ENCODE results near the gene PIK3C2G. TPM values are rescaled to one million over a fixed set of nuclear protein-coding genes. Genes with fewer than 3 reads are reported as not detected.

PIK3C2G gene
- total RNA-seq, 1 experiment from 2014 or later, result not detected

- Histone ChIP-seq H3K9me3 (ENCODE audit: low read length) (no peaks in the 10 kb centered on the region; the same call in none of the 2 replicates), H2AFZ (ENCODE audit: low read length) (no peak overlapping the region)
Observed at GRCh38 chr12:18355429-18355828, 94.1 kb downstream of the PIK3C2G start.

DNA sequence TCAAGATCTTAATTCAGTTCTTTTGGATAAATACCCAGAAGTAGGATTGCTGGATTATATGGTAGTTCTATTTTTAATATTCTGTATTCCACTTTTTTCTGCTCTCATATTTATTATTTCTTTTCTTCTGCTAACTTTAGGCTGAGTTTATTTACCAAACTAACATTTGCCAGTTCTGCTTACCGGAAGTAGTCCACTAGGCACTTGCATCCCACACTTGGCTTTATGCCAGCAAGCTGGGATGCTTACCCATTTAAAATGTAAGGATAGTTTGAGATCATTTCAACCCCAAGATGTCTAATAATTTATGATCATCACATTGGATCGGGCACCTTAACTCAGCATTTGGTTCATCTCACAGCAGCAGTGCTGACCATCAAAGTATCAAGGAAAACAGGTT is 96.8 kb downstream of the PIK3C2G start:
- H3K9ac ChIP-seq (ENCODE audit: low read length), result no peak overlapping the region
- H3K4me1 ChIP-seq (ENCODE audit: low read length), result no peaks in the 10 kb centered on the region
- no peaks in the 10 kb centered on the region for H3K27me3 ChIP-seq (ENCODE audit: low read length)
- no peak overlapping the region for H3K4me2 ChIP-seq (ENCODE audit: low read depth, low read length, poor library complexity, severe bottlenecking)
- no peak overlapping the region for H3K27ac ChIP-seq (ENCODE audit: low read length)
- no peak overlapping the region for H2AFZ ChIP-seq (ENCODE audit: low read length)
- no peak overlapping the region for H3K4me3 ChIP-seq (ENCODE audit: low read length)
- H3K79me2 ChIP-seq (ENCODE audit: low read length), result no peaks in the 10 kb centered on the region
- no peak for DNase-seq
- H3K9me3 ChIP-seq (ENCODE audit: low read length), result no peaks in the 10 kb centered on the region; the same call in 1 of the 2 replicates
- H3K9me2 ChIP-seq (replicated peaks; ENCODE audit: insufficient read depth, low read length), result no peaks in the 10 kb centered on the region
- H4K20me1 ChIP-seq (ENCODE audit: insufficient read depth, low read depth, low read length), result no peaks in the 10 kb centered on the region
- no peaks in the 10 kb centered on the region for H3K36me3 ChIP-seq (ENCODE audit: insufficient read depth, low read length)

More at GRCh38 chr12:18355429-18355828, 94.1 kb downstream of the PIK3C2G start:
- Histone ChIP-seq H3K9me2 (replicated peaks; ENCODE audit: insufficient read depth, low read length) (no peaks in the 10 kb centered on the region), H3K27me3 (ENCODE audit: low read length) (no peaks in the 10 kb centered on the region), H3K27ac (ENCODE audit: low read length) (no peak overlapping the region), H3K9ac (ENCODE audit: low read length) (no peak overlapping the region), H3K4me3 (ENCODE audit: low read length) (no peak overlapping the region), H3K4me1 (ENCODE audit: low read length) (no peaks in the 10 kb centered on the region), H3K36me3 (ENCODE audit: insufficient read depth, low read length) (no peaks in the 10 kb centered on the region), H3K79me2 (ENCODE audit: low read length) (no peaks in the 10 kb centered on the region), H4K20me1 (ENCODE audit: insufficient read depth, low read depth, low read length) (no peaks in the 10 kb centered on the region), H3K4me2 (ENCODE audit: low read depth, low read length, poor library complexity, severe bottlenecking) (no peak overlapping the region)
- DNase-seq, result no peak

- no peak for DNase-seq
- no peak overlapping the region for H3K9ac ChIP-seq (ENCODE audit: low read length)
- H2AFZ ChIP-seq (ENCODE audit: low read length), result no peak overlapping the region
- H4K20me1 ChIP-seq (ENCODE audit: insufficient read depth, low read depth, low read length), result no peaks in the 10 kb centered on the region
- no peaks in the 10 kb centered on the region; the same call in 1 of the 2 replicates for H3K9me3 ChIP-seq (ENCODE audit: low read length)
- H3K36me3 ChIP-seq (ENCODE audit: insufficient read depth, low read length), result no peaks in the 10 kb centered on the region
- no peaks in the 10 kb centered on the region for H3K9me2 ChIP-seq (replicated peaks; ENCODE audit: insufficient read depth, low read length)
- no peak overlapping the region for H3K4me3 ChIP-seq (ENCODE audit: low read length)
- no peaks in the 10 kb centered on the region for H3K4me1 ChIP-seq (ENCODE audit: low read length)
- H3K27me3 ChIP-seq (ENCODE audit: low read length), result no peaks in the 10 kb centered on the region
- no peaks in the 10 kb centered on the region for H3K79me2 ChIP-seq (ENCODE audit: low read length)
- H3K4me2 ChIP-seq (ENCODE audit: low read depth, low read length, poor library complexity, severe bottlenecking), result no peak overlapping the region
- no peak overlapping the region for H3K27ac ChIP-seq (ENCODE audit: low read length)
Observed at GRCh38 chr12:18358930-18359329, 97.6 kb downstream of the PIK3C2G start.

DNA sequence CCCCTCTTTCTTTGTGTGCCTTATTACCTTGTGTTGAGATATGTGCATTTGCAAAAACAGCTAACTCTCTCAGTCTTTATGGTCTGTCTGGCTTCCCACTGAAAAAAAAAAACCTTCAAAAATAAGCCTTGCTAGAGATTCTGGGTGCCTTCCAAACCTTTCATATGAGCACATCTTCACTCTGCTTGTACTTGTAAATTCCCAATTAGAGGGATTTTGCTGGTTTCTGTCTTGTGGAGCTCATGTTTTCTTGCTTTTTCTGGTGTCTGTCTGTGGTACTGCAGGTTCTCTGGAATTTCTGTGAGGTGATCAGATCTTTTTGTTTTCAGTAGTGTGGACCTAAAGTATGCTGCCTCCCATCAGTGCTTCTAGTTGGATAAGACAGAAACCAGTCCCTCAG is 100.1 kb downstream of the PIK3C2G start:
- H3K79me2 ChIP-seq (ENCODE audit: low read length), result no peaks in the 10 kb centered on the region
- H4K20me1 ChIP-seq (ENCODE audit: insufficient read depth, low read depth, low read length), result no peaks in the 10 kb centered on the region
- no peak for DNase-seq
- H3K4me1 ChIP-seq (ENCODE audit: low read length), result no peaks in the 10 kb centered on the region
- H3K27ac ChIP-seq (ENCODE audit: low read length), result no peak overlapping the region
- H2AFZ ChIP-seq (ENCODE audit: low read length), result no peak overlapping the region
- no peak overlapping the region for H3K4me3 ChIP-seq (ENCODE audit: low read length)
- H3K9me3 ChIP-seq (ENCODE audit: low read length), result no peaks in the 10 kb centered on the region
- H3K9me2 ChIP-seq (replicated peaks; ENCODE audit: insufficient read depth, low read length), result no peaks in the 10 kb centered on the region
- H3K36me3 ChIP-seq (ENCODE audit: insufficient read depth, low read length), result no peaks in the 10 kb centered on the region
- H3K9ac ChIP-seq (ENCODE audit: low read length), result no peak overlapping the region
- H3K4me2 ChIP-seq (ENCODE audit: low read depth, low read length, poor library complexity, severe bottlenecking), result no peak overlapping the region
- H3K27me3 ChIP-seq (ENCODE audit: low read length), result no peaks in the 10 kb centered on the region

DNA sequence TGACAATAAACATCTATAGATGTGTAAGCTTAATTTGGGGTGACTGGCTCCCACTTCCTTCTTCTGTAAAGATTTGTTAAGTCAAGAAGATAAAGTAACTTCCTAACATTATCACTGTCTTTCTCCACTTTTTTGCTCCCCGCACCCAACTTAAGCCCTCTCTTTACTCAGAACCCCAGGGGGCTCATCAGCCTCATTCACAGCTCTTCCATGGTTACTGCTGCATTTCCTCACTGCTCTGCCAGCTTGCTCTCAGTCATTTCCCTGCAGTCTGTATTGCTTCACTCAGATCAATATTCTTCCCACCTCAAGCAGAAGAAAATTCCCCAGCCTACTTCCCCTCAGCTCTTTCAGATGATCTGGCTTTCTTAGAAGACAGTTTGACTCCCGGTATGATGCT is 102.0 kb downstream of the PIK3C2G start:
- H4K20me1 ChIP-seq (ENCODE audit: insufficient read depth, low read depth, low read length), result no peaks in the 10 kb centered on the region
- no peak overlapping the region for H3K4me3 ChIP-seq (ENCODE audit: low read length)
- H3K9me3 ChIP-seq (ENCODE audit: low read length), result no peaks in the 10 kb centered on the region
- H3K4me2 ChIP-seq (ENCODE audit: low read depth, low read length, poor library complexity, severe bottlenecking), result no peak overlapping the region
- no peaks in the 10 kb centered on the region for H3K79me2 ChIP-seq (ENCODE audit: low read length)
- H3K27ac ChIP-seq (ENCODE audit: low read length), result no peak overlapping the region
- H3K9ac ChIP-seq (ENCODE audit: low read length), result no peak overlapping the region
- no peak for DNase-seq
- H3K27me3 ChIP-seq (ENCODE audit: low read length), result no peaks in the 10 kb centered on the region
- H2AFZ ChIP-seq (ENCODE audit: low read length), result no peak overlapping the region
- H3K36me3 ChIP-seq (ENCODE audit: insufficient read depth, low read length), result no peaks in the 10 kb centered on the region
- no peaks in the 10 kb centered on the region for H3K4me1 ChIP-seq (ENCODE audit: low read length)
- H3K9me2 ChIP-seq (replicated peaks; ENCODE audit: insufficient read depth, low read length), result no peaks in the 10 kb centered on the region

GRCh38 chr12:18368594-18368993 is 107.3 kb downstream of the PIK3C2G start:
- Histone ChIP-seq H4K20me1 (ENCODE audit: insufficient read depth, low read depth, low read length) (no peaks in the 10 kb centered on the region), H3K4me2 (ENCODE audit: low read depth, low read length, poor library complexity, severe bottlenecking) (no peak overlapping the region), H2AFZ (ENCODE audit: low read length) (no peak overlapping the region), H3K36me3 (ENCODE audit: insufficient read depth, low read length) (no peaks in the 10 kb centered on the region), H3K9me3 (ENCODE audit: low read length) (no peaks in the 10 kb centered on the region; the same call in 1 of the 2 replicates), H3K4me3 (ENCODE audit: low read length) (no peak overlapping the region), H3K27ac (ENCODE audit: low read length) (no peak overlapping the region), H3K4me1 (ENCODE audit: low read length) (no peaks in the 10 kb centered on the region), H3K9ac (ENCODE audit: low read length) (no peak overlapping the region), H3K27me3 (ENCODE audit: low read length) (no peaks in the 10 kb centered on the region), H3K9me2 (replicated peaks; ENCODE audit: insufficient read depth, low read length) (no peaks in the 10 kb centered on the region), H3K79me2 (ENCODE audit: low read length) (no peaks in the 10 kb centered on the region)
- DNase-seq, result no peak

GRCh38 chr12:18373181-18373580 is 111.9 kb downstream of the PIK3C2G start:
- Histone ChIP-seq H3K4me3 (ENCODE audit: low read length) (no peak overlapping the region), H3K27me3 (ENCODE audit: low read length) (no peaks in the 10 kb centered on the region), H4K20me1 (ENCODE audit: insufficient read depth, low read depth, low read length) (no peaks in the 10 kb centered on the region), H2AFZ (ENCODE audit: low read length) (no peak overlapping the region), H3K9ac (ENCODE audit: low read length) (no peak overlapping the region), H3K4me1 (ENCODE audit: low read length) (no peaks in the 10 kb centered on the region), H3K27ac (ENCODE audit: low read length) (no peak overlapping the region), H3K36me3 (ENCODE audit: insufficient read depth, low read length) (no peaks in the 10 kb centered on the region), H3K79me2 (ENCODE audit: low read length) (no peaks in the 10 kb centered on the region), H3K4me2 (ENCODE audit: low read depth, low read length, poor library complexity, severe bottlenecking) (no peak overlapping the region), H3K9me3 (ENCODE audit: low read length) (no peaks in the 10 kb centered on the region; the same call in 1 of the 2 replicates), H3K9me2 (replicated peaks; ENCODE audit: insufficient read depth, low read length) (no peaks in the 10 kb centered on the region)
- DNase-seq, result no peak

DNA sequence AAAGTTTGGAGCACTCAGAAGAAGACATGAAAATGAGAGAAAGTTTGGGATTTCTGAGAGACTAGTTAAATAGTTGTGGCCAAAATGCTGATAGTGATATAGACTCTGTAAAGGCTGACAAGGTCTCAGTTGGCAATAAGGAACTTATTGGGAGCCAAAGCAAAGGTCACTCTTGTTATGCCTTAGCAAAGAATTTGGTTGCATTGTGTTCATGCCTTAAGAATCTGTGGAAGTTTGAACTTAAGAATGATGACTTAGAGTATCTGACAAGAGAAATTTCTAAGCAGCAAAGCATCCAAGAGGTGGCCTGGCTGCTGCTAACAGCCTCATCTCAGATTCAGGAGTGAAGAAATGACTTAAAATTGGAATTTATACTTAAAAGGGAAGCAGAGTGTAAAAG is 113.8 kb downstream of the PIK3C2G start:
- no peak overlapping the region for H3K9ac ChIP-seq (ENCODE audit: low read length)
- no peaks in the 10 kb centered on the region for H3K9me2 ChIP-seq (replicated peaks; ENCODE audit: insufficient read depth, low read length)
- DNase-seq, result no peak
- no peaks in the 10 kb centered on the region for H4K20me1 ChIP-seq (ENCODE audit: insufficient read depth, low read depth, low read length)
- H2AFZ ChIP-seq (ENCODE audit: low read length), result no peak overlapping the region
- no peaks in the 10 kb centered on the region for H3K79me2 ChIP-seq (ENCODE audit: low read length)
- no peak overlapping the region for H3K4me3 ChIP-seq (ENCODE audit: low read length)
- no peaks in the 10 kb centered on the region for H3K36me3 ChIP-seq (ENCODE audit: insufficient read depth, low read length)
- no peaks in the 10 kb centered on the region for H3K4me1 ChIP-seq (ENCODE audit: low read length)
- H3K27ac ChIP-seq (ENCODE audit: low read length), result no peak overlapping the region
- H3K4me2 ChIP-seq (ENCODE audit: low read depth, low read length, poor library complexity, severe bottlenecking), result no peak overlapping the region
- H3K27me3 ChIP-seq (ENCODE audit: low read length), result no peaks in the 10 kb centered on the region
- H3K9me3 ChIP-seq (ENCODE audit: low read length), result no peaks in the 10 kb centered on the region; the same call in 1 of the 2 replicates

- Histone ChIP-seq H3K27me3 (ENCODE audit: low read length) (no peaks in the 10 kb centered on the region), H3K4me1 (ENCODE audit: low read length) (no peaks in the 10 kb centered on the region), H2AFZ (ENCODE audit: low read length) (no peak overlapping the region), H3K79me2 (ENCODE audit: low read length) (no peaks in the 10 kb centered on the region), H3K27ac (ENCODE audit: low read length) (no peak overlapping the region), H3K9me2 (replicated peaks; ENCODE audit: insufficient read depth, low read length) (no peaks in the 10 kb centered on the region), H3K4me3 (ENCODE audit: low read length) (no peak overlapping the region), H3K4me2 (ENCODE audit: low read depth, low read length, poor library complexity, severe bottlenecking) (no peak overlapping the region), H4K20me1 (ENCODE audit: insufficient read depth, low read depth, low read length) (no peaks in the 10 kb centered on the region), H3K9ac (ENCODE audit: low read length) (no peak overlapping the region), H3K36me3 (ENCODE audit: insufficient read depth, low read length) (no peaks in the 10 kb centered on the region), H3K9me3 (ENCODE audit: low read length) (no peaks in the 10 kb centered on the region; the same call in 1 of the 2 replicates)
- DNase-seq, result no peak
Observed at GRCh38 chr12:18375583-18375982, 114.3 kb downstream of the PIK3C2G start.

Measured in Karpas-422 (cell line).